DOHH2 (cell line): ENCODE measurements around the gene ENDOD1.

Experiments used
- CTCF ChIP-seq: fragments of 200-600 bp; sonication (generic); IDR thresholded peaks from one replicate; pipeline ENCODE4 v1.5.1; 2014; ENCODE audit warnings: antibody characterized with exemption, mild to moderate bottlenecking, low read depth, low read length; ENCODE audit not compliant: poor library complexity, severe bottlenecking
- EZH2phosphoT487 ChIP-seq: fragments of 200-600 bp; sonication (generic); IDR thresholded peaks from 2 replicates; pipeline ENCODE4 v1.6.1; 2017; ENCODE audit warnings: borderline replicate concordance, mild to moderate bottlenecking, antibody characterized with exemption, low read length, moderate library complexity, mixed read lengths

DNA sequence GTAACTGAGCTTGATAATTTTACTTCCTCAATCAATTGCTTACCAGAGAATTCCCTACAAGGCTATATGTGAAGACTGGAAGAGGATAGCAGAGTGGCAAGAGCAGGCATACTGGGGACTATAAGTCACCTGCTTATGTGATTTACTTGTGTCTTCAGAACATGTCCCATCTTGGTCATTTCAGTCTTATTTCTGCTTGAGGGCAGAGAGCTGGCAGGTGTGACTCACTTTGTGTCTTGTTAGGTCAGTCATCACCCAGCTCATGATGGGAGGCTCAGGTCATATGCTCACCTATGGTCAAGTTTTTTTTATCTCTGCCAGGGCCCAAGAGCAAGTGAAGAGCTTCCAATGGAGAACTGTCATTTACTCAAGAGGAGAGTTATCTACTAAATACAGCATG is 16.7 kb upstream of the ENDOD1 start:
- TF ChIP-seq CTCF (no peak), EZH2phosphoT487 (no peak)
